Endothelial cell of umbilical vein (primary cell): ENCODE results near the gene PARK7. TPM values are rescaled to one million over a fixed set of nuclear protein-coding genes. Genes with fewer than 3 reads are reported as not detected.

Experiments used
- BruUV-seq: library from RNA; stranded (reverse); fragments of 400-500 nt; replicated peaks from 2 replicates; lab custom pipeline; 2021; lab: Mats Ljungman, UMichigan
- CTCF ChIA-PET: fragments of 300-600, 350-600 bp; sonication (Branson Sonifier 250); formaldehyde crosslinking; loops from one replicate; lab custom pipeline; 2021; ENCODE audit warnings: antibody characterized with exemption, inconsistent platforms; lab: Charles Lee
- POLR2A ChIA-PET: fragments of 300-600, 350-600 bp; sonication (Branson Sonifier 250); formaldehyde crosslinking; loops from one replicate; lab custom pipeline; 2021; ENCODE audit warnings: antibody characterized with exemption, inconsistent platforms; lab: Charles Lee
- DNase-seq: peaks from one replicate; pipeline ENCODE4 v3.0.0-alpha.2; 2011; ENCODE audit warnings: low read depth, low spot score
- FAIRE-seq: peaks from 2 replicates; lab custom pipeline; 2011; peaks lifted over from hg19 to GRCh38; lab: Jason Lieb, UNC
- H2AFZ ChIP-seq: 2 replicates; pipeline ENCODE4 v1.6.0; 2012; ENCODE audit warnings: low read depth, low read length, control low read depth, inconsistent platforms
- H3K27ac ChIP-seq: 2 replicates; pipeline ENCODE4 v1.5.1; 2011; ENCODE audit warnings: low read depth, mild to moderate bottlenecking, control low read depth, low read length, moderate library complexity; ENCODE audit not compliant: insufficient read depth
- H3K27me3 ChIP-seq, 2 experiments: 2 replicates each; pipeline versions ENCODE4 v1.6.0 to v1.6.1; 2011; ENCODE audit warnings: low read length in 2 of 2, mixed read lengths in 1 of 2; ENCODE audit not compliant: control insufficient read depth in 2 of 2, insufficient read depth in 2 of 2
- H3K36me3 ChIP-seq, 2 experiments: 2 replicates in 1 of 2; 3 replicates in 1 of 2; pipeline ENCODE4 v1.5.1; 2011; ENCODE audit warnings: low read length in 2 of 2, mild to moderate bottlenecking in 1 of 2, moderate library complexity in 1 of 2; ENCODE audit not compliant: control insufficient read depth in 2 of 2, insufficient read depth in 2 of 2; ENCODE audit errors: extremely low read depth in 1 of 2
- H3K4me1 ChIP-seq: 3 replicates; pipeline ENCODE4 v1.5.1; 2011; ENCODE audit warnings: mild to moderate bottlenecking, low read length; ENCODE audit not compliant: control insufficient read depth, insufficient read depth; ENCODE audit errors: extremely low read depth
- H3K4me2 ChIP-seq: 2 replicates; pipeline ENCODE4 v1.6.1; 2011; ENCODE audit warnings: low read length, control low read depth, mixed read lengths; ENCODE audit not compliant: insufficient read depth
- H3K4me3 ChIP-seq, 3 experiments: fragments of 200-600 bp in 1 of 3; sonication (generic), shearing (Covaris generic) in 1 of 3; replicated peaks in 1 of 3; 2 replicates each; pipeline ENCODE4 v1.5.1; 2011 to 2016; ENCODE audit warnings: control low read depth in 3 of 3, low read length in 3 of 3, mild to moderate bottlenecking in 2 of 3, inconsistent platforms in 1 of 3, low read depth in 1 of 3, moderate library complexity in 1 of 3; ENCODE audit not compliant: insufficient read depth in 1 of 3
- H3K79me2 ChIP-seq: 2 replicates; pipeline ENCODE4 v1.6.0; 2012; ENCODE audit warnings: low read length, inconsistent platforms; ENCODE audit not compliant: control insufficient read depth, insufficient read depth
- H3K9ac ChIP-seq: replicated peaks from 2 replicates; pipeline ENCODE3; 2011; ENCODE audit warnings: low read length, control low read depth; ENCODE audit not compliant: insufficient read depth; ENCODE audit errors: extremely low read depth
- H3K9me1 ChIP-seq: replicated peaks from 3 replicates; pipeline ENCODE4 v1.6.0; 2011; ENCODE audit warnings: mild to moderate bottlenecking, low read length; ENCODE audit not compliant: control insufficient read depth, insufficient read depth; ENCODE audit errors: extremely low read depth
- H3K9me3 ChIP-seq: replicated peaks from 2 replicates; pipeline ENCODE4 v1.5.1; 2012; ENCODE audit warnings: low read length, inconsistent platforms; ENCODE audit not compliant: control insufficient read depth, insufficient read depth
- H4K20me1 ChIP-seq: replicated peaks from 2 replicates; pipeline ENCODE3; 2011; ENCODE audit warnings: mild to moderate bottlenecking, low read length; ENCODE audit not compliant: control insufficient read depth, insufficient read depth; ENCODE audit errors: extremely low read depth
- CTCF ChIP-seq, 2 donors: IDR thresholded peaks; 1 replicate in 1 of 2; 2 replicates in 1 of 2; pipeline ENCODE4 v1.5.1; 2011; ENCODE audit warnings: low read length in 2 of 2, mild to moderate bottlenecking in 2 of 2, moderate library complexity in 2 of 2, control low read depth in 1 of 2, inconsistent platforms in 1 of 2, low read depth in 1 of 2; ENCODE audit not compliant: insufficient read depth in 1 of 2; ENCODE audit errors: extremely low read depth in 1 of 2
- EZH2 ChIP-seq: IDR thresholded peaks from 2 replicates; pipeline ENCODE4 v1.6.1; 2012; ENCODE audit warnings: borderline replicate concordance, low read depth, mild to moderate bottlenecking, moderate library complexity, low read length, inconsistent platforms; ENCODE audit not compliant: severe bottlenecking
- FOS ChIP-seq: IDR thresholded peaks from 2 replicates; pipeline ENCODE4 v1.6.1; 2011; ENCODE audit warnings: mild to moderate bottlenecking, low read length, moderate library complexity, borderline replicate concordance; ENCODE audit not compliant: insufficient read depth
- GATA2 ChIP-seq: IDR thresholded peaks from 2 replicates; pipeline ENCODE4 v1.7.0; 2011; ENCODE audit warnings: low read depth, mild to moderate bottlenecking, moderate library complexity, mixed read lengths, low read length; ENCODE audit not compliant: insufficient read length, insufficient read depth
- JUN ChIP-seq: IDR thresholded peaks from 2 replicates; pipeline ENCODE4 v1.6.1; 2011; ENCODE audit warnings: borderline replicate concordance, low read depth; ENCODE audit not compliant: insufficient read length, insufficient read depth
- MAX ChIP-seq: IDR thresholded peaks from 2 replicates; pipeline ENCODE4 v1.6.1; 2011; ENCODE audit not compliant: insufficient read depth, insufficient read length
- MYC ChIP-seq: IDR thresholded peaks from one replicate; pipeline ENCODE4 v1.6.1; 2011; ENCODE audit warnings: mild to moderate bottlenecking, low read depth, low read length
- POLR2A ChIP-seq: IDR thresholded peaks from 2 replicates; pipeline ENCODE4 v1.6.1; 2012; ENCODE audit warnings: low read depth, mild to moderate bottlenecking, control low read depth, low read length
- POLR2AphosphoS5 ChIP-seq: IDR thresholded peaks from 2 replicates; pipeline ENCODE4 v1.6.1; 2012; ENCODE audit warnings: low read depth, mild to moderate bottlenecking, control low read depth, low read length, moderate library complexity; ENCODE audit not compliant: insufficient read depth
- dilution Hi-C: fragments of 300-500 bp; cut with MboI; formaldehyde crosslinking; loops from one replicate; pipeline ENCODE4 v1.15.0; 2019; ENCODE audit warnings: low sequenced_read_pairs; ENCODE audit not compliant: extremely low pct_ligation_motif_present
- intact Hi-C: fragments of 100-400 bp; cut with micrococcal nuclease; formaldehyde crosslinking; loops from one replicate; pipeline ENCODE4 v1.10.0; 2022
- polyA plus RNA-seq, 4 experiments: library from polyadenylated mRNA; depleted of rRNA in 3 of 4; stranded (reverse) in 3 of 4; unstranded in 1 of 4; fragments of >200 nt; gene quantifications; 2 replicates each; pipeline versions ENCODE4 v1.2.1 to v1.2.3, GENCODE V29; 2011 to 2012; ENCODE audit warnings: missing spikeins in 1 of 4
- total RNA-seq: library from RNA; stranded (reverse); gene quantifications from 2 replicates; pipeline ENCODE4 v1.2.3, GENCODE V29; 2021

PARK7 gene
- total and polyA plus RNA-seq, 2 donors (not counting 3 experiments of a cell fraction or from before 2014, with no cell fraction given), result 203 to 294 TPM

- POLR2A ChIA-PET, result no interaction called here
- intact Hi-C loops, result no loop called here
- FAIRE-seq, result no peak
These were observed 41.4 kb downstream of the PARK7 start for GRCh38 chr1:8002921-8003320.

More at GRCh38 chr1:8002921-8003320, 41.4 kb downstream of the PARK7 start:
- CTCF ChIA-PET, result no interaction called here
- TF ChIP-seq EZH2 (no peak), FOS (no peak), CTCF (IDR thresholded peaks at IDR 0.05; ENCODE audit: extremely low read depth in 1 of 2, insufficient read depth in 1 of 2, low read depth in 1 of 2, low read length in 2 of 2) (no peak), POLR2AphosphoS5 (no peak), JUN (no peak), MYC (no peak), POLR2A (no peak), MAX (no peak), GATA2 (no peak)
- Histone ChIP-seq H3K79me2 (no peaks in the 10 kb centered on the region), H3K36me3 (no peaks in the 10 kb centered on the region), H3K9me1 (no peaks in the 10 kb centered on the region), H3K4me3 (no peak overlapping the region), H3K27ac (no peak overlapping the region), H3K9ac (no peak overlapping the region), H4K20me1 (no peaks in the 10 kb centered on the region), H3K4me2 (no peak overlapping the region), H3K27me3 (no peaks in the 10 kb centered on the region), H3K4me1 (peaks cover 20% of the 10 kb centered on the region), H3K9me3 (no peaks in the 10 kb centered on the region), H2AFZ (no peak overlapping the region)
- no TSS peak for BruUV-seq
- dilution Hi-C loops, result no loop called here
- no peak for DNase-seq
